GM12878 (cell line): ENCODE results near the gene CRYZL1. TPM values are rescaled to one million over a fixed set of nuclear protein-coding genes. Genes with fewer than 3 reads are reported as not detected.

ENCODE experiments used
- CEBPZ ChIP-seq: fragments of 150-350 bp; IDR thresholded peaks from 2 replicates; pipeline ENCODE4 v1.6.1; 2016; ENCODE audit warnings: low read depth, low read length
- CREB1 ChIP-seq: IDR thresholded peaks from 2 replicates; pipeline ENCODE4 v1.6.1; 2012; ENCODE audit warnings: low read depth, mild to moderate bottlenecking, inconsistent platforms
- CTCF ChIP-seq, 3 experiments: IDR thresholded peaks in 2 of 3; conservative IDR thresholded peaks in 1 of 3; 2 replicates each; pipeline ENCODE4 v1.5.1; 2011; ENCODE audit warnings: low read depth in 3 of 3, low read length in 3 of 3, mild to moderate bottlenecking in 3 of 3, control low read depth in 2 of 3, moderate library complexity in 2 of 3, inconsistent platforms in 1 of 3, mixed read lengths in 1 of 3; ENCODE audit not compliant: control insufficient read depth in 2 of 3, insufficient read depth in 1 of 3; ENCODE audit errors: extremely low read depth in 1 of 3
- E4F1 ChIP-seq: fragments of 450-650 bp; IDR thresholded peaks from 2 replicates; pipeline ENCODE4 v1.6.1; 2018; ENCODE audit warnings: borderline replicate concordance, mild to moderate bottlenecking; ENCODE audit not compliant: partially characterized antibody
- ETV6 ChIP-seq, 2 experiments: fragments of 450-650 bp in 1 of 2; IDR thresholded peaks in 1 of 2; conservative IDR thresholded peaks in 1 of 2; 2 replicates each; pipeline ENCODE4 v1.6.1; 2014; ENCODE audit warnings: antibody characterized with exemption in 1 of 2, borderline replicate concordance in 1 of 2, low read depth in 1 of 2, mild to moderate bottlenecking in 1 of 2, moderate library complexity in 1 of 2
- GATAD2B ChIP-seq: fragments of 450-650 bp; conservative IDR thresholded peaks from 2 replicates; pipeline ENCODE4 v1.6.1; 2017; ENCODE audit warnings: low read depth, mild to moderate bottlenecking, moderate library complexity
- JUND ChIP-seq: IDR thresholded peaks from 2 replicates; pipeline ENCODE4 v1.6.1; 2012; ENCODE audit warnings: low read depth, mild to moderate bottlenecking, low read length, improper control_type of control experiment, moderate library complexity
- MTA2 ChIP-seq: fragments of 450-650 bp; IDR thresholded peaks from 2 replicates; pipeline ENCODE4 v1.6.1; 2016; ENCODE audit warnings: low read depth, mild to moderate bottlenecking, moderate library complexity
- MTA3 ChIP-seq: IDR thresholded peaks from 2 replicates; pipeline ENCODE4 v1.6.1; 2012; ENCODE audit warnings: low read length, inconsistent platforms, borderline replicate concordance
- NBN ChIP-seq: fragments of 450-650 bp; IDR thresholded peaks from 2 replicates; pipeline ENCODE4 v1.6.1; 2016
- NR2C1 ChIP-seq: fragments of 450-650 bp; IDR thresholded peaks from 2 replicates; pipeline ENCODE4 v1.6.1; 2017; ENCODE audit warnings: antibody characterized with exemption, mild to moderate bottlenecking, moderate library complexity
- RAD51 ChIP-seq: fragments of 450-650 bp; IDR thresholded peaks from 2 replicates; pipeline ENCODE4 v1.6.1; 2016; ENCODE audit warnings: moderate library complexity, mild to moderate bottlenecking, inconsistent platforms
- SMARCA5 ChIP-seq: fragments of 450-650 bp; IDR thresholded peaks from 2 replicates; pipeline ENCODE4 v1.6.1; 2017; ENCODE audit warnings: mild to moderate bottlenecking
- SP1 ChIP-seq: IDR thresholded peaks from one replicate; pipeline ENCODE4 v1.6.1; 2011; ENCODE audit warnings: low read depth, low read length
- ZNF24 ChIP-seq: fragments of 450-650 bp; IDR thresholded peaks from 2 replicates; pipeline ENCODE4 v1.6.1; 2017; ENCODE audit warnings: antibody characterized with exemption, mild to moderate bottlenecking
- ZNF384 ChIP-seq: IDR thresholded peaks from 2 replicates; pipeline ENCODE4 v1.6.1; 2012; ENCODE audit warnings: low read depth, mild to moderate bottlenecking, low read length, improper control_type of control experiment, borderline replicate concordance
- polyA plus RNA-seq, 11 experiments: library from polyadenylated mRNA; depleted of rRNA in 4 of 11; unstranded in 6 of 11; stranded (reverse) in 5 of 11; fragments of >200 nt; fragmentation: Nextera tagmentation in 4 of 11; fragmentation: Illumina TruSeq in 1 of 11; extraction: Ambion mirVana in 4 of 11; extraction: Trizol in 1 of 11; gene quantifications; 1 replicate in 1 of 11; 2 replicates in 10 of 11; pipeline versions ENCODE4 v1.2.1 to v1.2.3, GENCODE V29; 2011 to 2016; ENCODE audit warnings: inconsistent platforms in 2 of 11, missing spikeins in 2 of 11, low read depth in 1 of 11
- total RNA-seq, 4 experiments: library from RNA; depleted of rRNA in 3 of 4; stranded (reverse); fragments of >200 nt in 3 of 4; fragmentation: Illumina TruSeq in 1 of 4; extraction: Trizol in 1 of 4; gene quantifications; 2 replicates each; pipeline versions ENCODE4 v1.2.1 to v1.2.3, GENCODE V29; 2013 to 2021
- TF ChIP-seq, protein P1 (sequence below): fragments of 450-650 bp; formaldehyde crosslinking; IDR thresholded peaks from 2 replicates; pipeline ENCODE4 v1.4.0; 2022; ENCODE audit warnings: mild to moderate bottlenecking, moderate library complexity

The CRYZL1 gene
- total and polyA plus RNA-seq, 10 of the 15 experiments (the other 5 are each of a cell fraction or from before 2014, with no cell fraction given) = 14.3 to 72.4 (median 30.7) TPM

DNA sequence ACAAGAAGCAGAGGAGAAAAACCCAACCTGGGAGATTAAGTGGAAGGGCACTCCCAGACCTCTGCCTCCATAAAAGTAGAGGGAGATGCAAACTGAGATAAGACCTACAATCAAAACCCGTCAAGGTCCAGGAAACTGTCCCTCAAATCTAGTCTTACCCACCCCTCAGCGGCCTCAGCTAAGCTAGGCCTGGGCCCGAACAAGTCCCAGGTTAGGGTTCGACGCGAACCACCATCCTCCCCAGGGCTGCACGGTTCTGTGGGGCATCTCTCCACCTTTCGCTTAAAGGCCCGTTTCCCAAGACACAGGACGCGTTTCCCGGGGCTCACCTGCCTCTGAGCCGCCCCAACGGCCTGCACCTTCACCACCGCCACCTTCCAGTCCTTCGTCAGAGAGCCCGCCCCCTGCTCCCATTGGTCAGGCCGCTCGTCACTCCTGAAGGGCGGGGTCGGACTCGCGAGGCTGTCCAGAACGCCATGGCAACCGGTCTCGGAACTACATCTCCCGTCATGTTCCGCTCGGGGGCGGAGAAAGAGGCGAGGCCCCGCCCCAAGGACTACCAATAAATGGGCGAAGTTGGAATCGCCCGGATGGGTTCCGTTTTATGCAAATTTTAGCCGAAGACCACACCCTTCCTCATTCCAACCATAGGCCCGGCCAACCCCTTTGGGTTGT is at the start of gene CRYZL1 (continued):
- TF ChIP-seq, protein P1, sequence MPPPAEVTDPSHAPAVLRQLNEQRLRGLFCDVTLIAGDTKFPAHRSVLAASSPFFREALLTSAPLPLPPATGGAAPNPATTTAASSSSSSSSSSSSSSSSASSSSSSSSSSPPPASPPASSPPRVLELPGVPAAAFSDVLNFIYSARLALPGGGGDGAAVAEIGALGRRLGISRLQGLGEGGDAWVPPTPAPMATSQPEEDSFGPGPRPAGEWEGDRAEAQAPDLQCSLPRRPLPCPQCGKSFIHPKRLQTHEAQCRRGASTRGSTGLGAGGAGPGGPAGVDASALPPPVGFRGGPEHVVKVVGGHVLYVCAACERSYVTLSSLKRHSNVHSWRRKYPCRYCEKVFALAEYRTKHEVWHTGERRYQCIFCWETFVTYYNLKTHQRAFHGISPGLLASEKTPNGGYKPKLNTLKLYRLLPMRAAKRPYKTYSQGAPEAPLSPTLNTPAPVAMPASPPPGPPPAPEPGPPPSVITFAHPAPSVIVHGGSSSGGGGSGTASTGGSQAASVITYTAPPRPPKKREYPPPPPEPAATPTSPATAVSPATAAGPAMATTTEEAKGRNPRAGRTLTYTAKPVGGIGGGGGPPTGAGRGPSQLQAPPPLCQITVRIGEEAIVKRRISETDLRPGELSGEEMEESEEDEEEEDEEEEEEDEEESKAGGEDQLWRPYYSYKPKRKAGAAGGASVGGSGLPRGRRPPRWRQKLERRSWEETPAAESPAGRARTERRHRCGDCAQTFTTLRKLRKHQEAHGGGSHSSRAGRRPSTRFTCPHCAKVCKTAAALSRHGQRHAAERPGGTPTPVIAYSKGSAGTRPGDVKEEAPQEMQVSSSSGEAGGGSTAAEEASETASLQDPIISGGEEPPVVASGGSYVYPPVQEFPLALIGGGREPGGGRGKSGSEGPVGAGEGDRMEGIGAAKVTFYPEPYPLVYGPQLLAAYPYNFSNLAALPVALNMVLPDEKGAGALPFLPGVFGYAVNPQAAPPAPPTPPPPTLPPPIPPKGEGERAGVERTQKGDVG (CRISPR knock-in tag) = no peak
- TF ChIP-seq MTA2 (no peak), NBN (no peak; the same call in 1 of the 2 replicates), RAD51 (no peak), ZNF384 (no peak), CEBPZ (no peak), ZNF24 (no peak), SP1 (peak; percentile 95), JUND (peak; percentile 37; the same call in 1 of the 2 replicates), ETV6 (conservative IDR thresholded peaks at IDR 0.05 in 1 of 2, IDR thresholded peaks at IDR 0.05 in 1 of 2; ENCODE audit: borderline replicate concordance in 1 of 2, low read depth in 1 of 2) (no peak), E4F1 (peak; percentile 22), GATAD2B (peak; percentile 63; the same call in 1 of the 2 replicates), CREB1 (peak; percentile 90), CTCF (IDR thresholded peaks at IDR 0.05 in 2 of 3, conservative IDR thresholded peaks at IDR 0.05 in 1 of 3; ENCODE audit: control insufficient read depth in 2 of 3, extremely low read depth in 1 of 3, insufficient read depth in 1 of 3, low read depth in 3 of 3, low read length in 3 of 3) (no peak), MTA3 (no peak), NR2C1 (no peak), SMARCA5 (0 out of 2 replicates have a peak, but pooled peaks have one; percentile 12)
